Astrocyte (in vitro differentiated cells and primary cell): ENCODE results near the gene AHSP.
"Not testable (repeated sequence)": the region's sequence is repeated elsewhere in the genome, so short reads cannot be mapped to it uniquely, and the experiment has no call there.

Experiments used
- EZH2 ChIP-seq: IDR thresholded peaks from 2 replicates; pipeline ENCODE4 v1.6.1; 2012; ENCODE audit warnings: mild to moderate bottlenecking, low read length, inconsistent platforms; ENCODE audit not compliant: insufficient read depth
- TF ChIP-seq, protein P1 (sequence below): IDR thresholded peaks from 2 replicates; pipeline ENCODE4 v1.5.1; 2011; ENCODE audit warnings: low read depth, mild to moderate bottlenecking, inconsistent platforms, low read length, moderate library complexity; ENCODE audit not compliant: insufficient read depth

DNA sequence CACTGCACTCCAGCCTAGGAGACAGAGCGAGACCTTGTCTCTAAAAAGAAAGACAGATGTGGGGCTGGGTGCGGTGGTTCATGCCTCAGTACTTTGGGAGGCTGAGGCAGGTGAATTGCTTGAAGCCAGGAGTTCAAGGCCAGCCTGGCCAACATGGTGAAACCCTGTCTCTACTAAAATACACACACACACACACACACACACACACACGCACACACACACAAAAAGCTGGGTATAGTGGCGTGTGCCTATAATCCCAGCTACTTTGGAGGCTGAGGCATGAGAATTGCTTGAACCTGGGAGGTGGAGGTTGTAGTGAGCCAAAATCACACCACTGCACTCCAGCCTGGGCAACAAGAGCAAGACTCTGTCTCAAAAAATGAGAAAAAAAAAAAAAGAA, 43.7 kb upstream of the AHSP start:
- TF ChIP-seq, protein P1, sequence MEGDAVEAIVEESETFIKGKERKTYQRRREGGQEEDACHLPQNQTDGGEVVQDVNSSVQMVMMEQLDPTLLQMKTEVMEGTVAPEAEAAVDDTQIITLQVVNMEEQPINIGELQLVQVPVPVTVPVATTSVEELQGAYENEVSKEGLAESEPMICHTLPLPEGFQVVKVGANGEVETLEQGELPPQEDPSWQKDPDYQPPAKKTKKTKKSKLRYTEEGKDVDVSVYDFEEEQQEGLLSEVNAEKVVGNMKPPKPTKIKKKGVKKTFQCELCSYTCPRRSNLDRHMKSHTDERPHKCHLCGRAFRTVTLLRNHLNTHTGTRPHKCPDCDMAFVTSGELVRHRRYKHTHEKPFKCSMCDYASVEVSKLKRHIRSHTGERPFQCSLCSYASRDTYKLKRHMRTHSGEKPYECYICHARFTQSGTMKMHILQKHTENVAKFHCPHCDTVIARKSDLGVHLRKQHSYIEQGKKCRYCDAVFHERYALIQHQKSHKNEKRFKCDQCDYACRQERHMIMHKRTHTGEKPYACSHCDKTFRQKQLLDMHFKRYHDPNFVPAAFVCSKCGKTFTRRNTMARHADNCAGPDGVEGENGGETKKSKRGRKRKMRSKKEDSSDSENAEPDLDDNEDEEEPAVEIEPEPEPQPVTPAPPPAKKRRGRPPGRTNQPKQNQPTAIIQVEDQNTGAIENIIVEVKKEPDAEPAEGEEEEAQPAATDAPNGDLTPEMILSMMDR, result not testable (repeated sequence)
- TF ChIP-seq EZH2, result not testable (repeated sequence)
